ENCODE data around the gene PFN4. TPM values are rescaled to one million over a fixed set of nuclear protein-coding genes. Genes with fewer than 3 reads are reported as not detected.
A peak's percentile ranks its signal among the peaks of the same experiment; 100 is the strongest.

Gene PFN4
- total and polyA plus RNA-seq, 9 of the 15 experiments (the other 6 are each of a cell fraction or from before 2014, with no cell fraction given): 0.07 to 0.54 (median 0.31) TPM; not detected in 2

- peak; percentile 76; the same call in 1 of the 2 replicates for TF ChIP-seq STAG1 (CRISPR knock-in tag; IDR thresholded peaks at IDR 0.05; ENCODE audit: borderline replicate concordance)
- TF ChIP-seq YY1 (IDR thresholded peaks at IDR 0.05; ENCODE audit: borderline replicate concordance in 1 of 3, control insufficient read depth in 1 of 3, extremely low read depth in 1 of 3, insufficient read depth in 3 of 3, insufficient read length in 1 of 3, insufficient replicate concordance in 2 of 3, low read depth in 1 of 3, low read length in 2 of 3): peak in 1 of 3 experiments; percentile 28
- TF ChIP-seq DIDO1 (tag; IDR thresholded peaks at IDR 0.05; ENCODE audit: low read depth): peak; percentile 65; the same call in 1 of the 2 replicates
- peak; percentile 41; the same call in 1 of the 2 replicates for TF ChIP-seq CTBP1 (IDR thresholded peaks at IDR 0.05; ENCODE audit: borderline replicate concordance)
- TF ChIP-seq SMC3 (conservative IDR thresholded peaks at IDR 0.05; ENCODE audit: insufficient read depth, low read depth, low read length): peak; percentile 94
- peak; percentile 66; the same call in 1 of the 2 replicates for TF ChIP-seq DEAF1 (CRISPR knock-in tag; IDR thresholded peaks at IDR 0.05)
- TF ChIP-seq ATF7 (IDR thresholded peaks at IDR 0.05): 0 out of 2 replicates have a peak, but pooled peaks have one; percentile 17
- TF ChIP-seq RAD21 (CRISPR knock-in tag; conservative IDR thresholded peaks at IDR 0.05 in 1 of 2, IDR thresholded peaks at IDR 0.05 in 1 of 2): peak; percentile 72 to 91
- TF ChIP-seq BRF2 (IDR thresholded peaks at IDR 0.05; ENCODE audit: borderline replicate concordance, insufficient read depth, insufficient read length): no peak
- TF ChIP-seq MAZ (CRISPR knock-in tag; conservative IDR thresholded peaks at IDR 0.05 in 1 of 2, IDR thresholded peaks at IDR 0.05 in 1 of 2): peak in 1 of 2 experiments; percentile 81; a peak in 2 of 4 replicates
- TF ChIP-seq NFIC (IDR thresholded peaks at IDR 0.05): peak; percentile 24; the same call in 1 of the 2 replicates
- TF ChIP-seq NR1H2 (CRISPR knock-in tag; IDR thresholded peaks at IDR 0.05): no peak
- TF ChIP-seq CREB3 (tag; conservative IDR thresholded peaks at IDR 0.05; ENCODE audit: low read depth): no peak
- TF ChIP-seq CTCF (IDR thresholded peaks at IDR 0.05 in 2 of 3, conservative IDR thresholded peaks at IDR 0.05 in 1 of 3; ENCODE audit: insufficient read depth in 2 of 3, low read depth in 1 of 3, low read length in 3 of 3): peak; percentile 98 to 99 (median 99)
Measured at GRCh38 chr2:24164416-24164973, 41.4 kb upstream of the PFN4 start (continued).
